Astrocyte (in vitro differentiated cells and primary cell): Measurements from ENCODE around the gene SMCO1. TPM values are rescaled to one million over a fixed set of nuclear protein-coding genes. Genes with fewer than 3 reads are reported as not detected.

Source experiments
- DNase-seq: peaks from one replicate; pipeline ENCODE4 v3.0.0-alpha.2; 2010; ENCODE audit warnings: low read depth
- FAIRE-seq: peaks from 2 replicates; lab custom pipeline; 2011; peaks lifted over from hg19 to GRCh38; lab: Jason Lieb, UNC
- H2AFZ ChIP-seq: 2 replicates; pipeline ENCODE4 v1.6.0; 2012; ENCODE audit warnings: low read depth, low read length, inconsistent platforms
- H3K27ac ChIP-seq: 2 replicates; pipeline ENCODE4 v1.5.1; 2011; ENCODE audit warnings: low read depth, low read length, inconsistent platforms
- H3K27me3 ChIP-seq: 2 replicates; pipeline ENCODE4 v1.6.0; 2011; ENCODE audit warnings: low read length, inconsistent platforms; ENCODE audit not compliant: insufficient read depth
- H3K36me3 ChIP-seq: 2 replicates; pipeline ENCODE4 v1.5.1; 2011; ENCODE audit warnings: low read length, inconsistent platforms; ENCODE audit not compliant: insufficient read depth
- H3K4me1 ChIP-seq: 2 replicates; pipeline ENCODE4 v1.5.1; 2011; ENCODE audit warnings: low read length, inconsistent platforms; ENCODE audit not compliant: insufficient read depth
- H3K4me2 ChIP-seq: 2 replicates; pipeline ENCODE4 v1.6.0; 2012; ENCODE audit warnings: low read length, inconsistent platforms
- H3K4me3 ChIP-seq: 2 replicates; pipeline ENCODE4 v1.5.1; 2011; ENCODE audit warnings: low read depth, mild to moderate bottlenecking, low read length, inconsistent platforms; ENCODE audit not compliant: insufficient read depth
- H3K79me2 ChIP-seq: 2 replicates; pipeline ENCODE4 v1.6.0; 2012; ENCODE audit warnings: mild to moderate bottlenecking, low read length, inconsistent platforms; ENCODE audit not compliant: insufficient read depth
- H3K9ac ChIP-seq: 2 replicates; pipeline ENCODE4 v1.6.0; 2012; ENCODE audit warnings: mild to moderate bottlenecking, low read length, inconsistent platforms
- H3K9me3 ChIP-seq: 2 replicates; pipeline ENCODE4 v1.5.1; 2012; ENCODE audit warnings: low read depth, mild to moderate bottlenecking, low read length, inconsistent platforms; ENCODE audit not compliant: insufficient read depth
- H4K20me1 ChIP-seq: 2 replicates; pipeline ENCODE4 v1.6.0; 2012; ENCODE audit warnings: low read length, inconsistent platforms; ENCODE audit not compliant: insufficient read depth
- H3K27ac Mint-ChIP-seq: one replicate; pipeline ENCODE4 v1.8.0; 2021; ENCODE audit warnings: mild to moderate bottlenecking, mixed read lengths; ENCODE audit not compliant: unreplicated experiment
- H3K27me3 Mint-ChIP-seq: one replicate; pipeline ENCODE4 v1.8.0; 2021; ENCODE audit warnings: low read depth, mixed read lengths; ENCODE audit not compliant: unreplicated experiment
- H3K36me3 Mint-ChIP-seq: one replicate; pipeline ENCODE4 v1.8.0; 2021; ENCODE audit warnings: low read depth, mixed read lengths; ENCODE audit not compliant: unreplicated experiment
- H3K4me1 Mint-ChIP-seq: one replicate; pipeline ENCODE4 v1.8.0; 2021; ENCODE audit warnings: low read depth, mixed read lengths; ENCODE audit not compliant: unreplicated experiment
- H3K4me3 Mint-ChIP-seq: one replicate; pipeline ENCODE4 v1.8.0; 2021; ENCODE audit warnings: mild to moderate bottlenecking, moderate library complexity, mixed read lengths; ENCODE audit not compliant: unreplicated experiment
- H3K9me3 Mint-ChIP-seq: one replicate; pipeline ENCODE4 v1.8.0; 2021; ENCODE audit warnings: mild to moderate bottlenecking, mixed read lengths; ENCODE audit not compliant: unreplicated experiment
- EZH2 ChIP-seq: IDR thresholded peaks from 2 replicates; pipeline ENCODE4 v1.6.1; 2012; ENCODE audit warnings: mild to moderate bottlenecking, low read length, inconsistent platforms; ENCODE audit not compliant: insufficient read depth
- total RNA-seq: library from RNA; stranded (reverse); gene quantifications from 2 replicates; pipeline ENCODE4 v1.2.1, GENCODE V29; 2021
- TF ChIP-seq, protein P1 (sequence below): IDR thresholded peaks from 2 replicates; pipeline ENCODE4 v1.5.1; 2011; ENCODE audit warnings: low read depth, mild to moderate bottlenecking, inconsistent platforms, low read length, moderate library complexity; ENCODE audit not compliant: insufficient read depth

The SMCO1 gene
- total RNA-seq, 1 donor from 2014 or later = not detected

GRCh38 chr3:196503196-196504076 is 11.7 kb downstream of the SMCO1 start, which contains the start of gene RNF168:
Gene RNF168 (minus strand): TSS chr3:196503768. CDS start chr3:196503173, 595 bp downstream.
- Histone ChIP-seq H2AFZ (peak within 1 kb of the TSS; percentile 37), H3K9me3 (no peaks in the 10 kb centered on the region), H3K4me2 (peak within 1 kb of the TSS; percentile 91), H3K79me2 (peaks cover 47% of the 10 kb centered on the region), H3K27me3 (no peaks in the 10 kb centered on the region), H3K4me3 (peak within 1 kb of the TSS; percentile 97), H4K20me1 (peaks cover 40% of the 10 kb centered on the region), H3K4me1 (peaks cover 16% of the 10 kb centered on the region), H3K36me3 (no peaks in the 10 kb centered on the region), H3K27ac (peak within 1 kb of the TSS; percentile 93), H3K9ac (peak within 1 kb of the TSS; percentile 91)
- peaks cover 9% of the 10 kb centered on the region for H3K4me1 Mint-ChIP-seq
- H3K36me3 Mint-ChIP-seq = peaks cover 1% of the 10 kb centered on the region
- no peaks in the 10 kb centered on the region for H3K27me3 Mint-ChIP-seq
- TF ChIP-seq, protein P1, sequence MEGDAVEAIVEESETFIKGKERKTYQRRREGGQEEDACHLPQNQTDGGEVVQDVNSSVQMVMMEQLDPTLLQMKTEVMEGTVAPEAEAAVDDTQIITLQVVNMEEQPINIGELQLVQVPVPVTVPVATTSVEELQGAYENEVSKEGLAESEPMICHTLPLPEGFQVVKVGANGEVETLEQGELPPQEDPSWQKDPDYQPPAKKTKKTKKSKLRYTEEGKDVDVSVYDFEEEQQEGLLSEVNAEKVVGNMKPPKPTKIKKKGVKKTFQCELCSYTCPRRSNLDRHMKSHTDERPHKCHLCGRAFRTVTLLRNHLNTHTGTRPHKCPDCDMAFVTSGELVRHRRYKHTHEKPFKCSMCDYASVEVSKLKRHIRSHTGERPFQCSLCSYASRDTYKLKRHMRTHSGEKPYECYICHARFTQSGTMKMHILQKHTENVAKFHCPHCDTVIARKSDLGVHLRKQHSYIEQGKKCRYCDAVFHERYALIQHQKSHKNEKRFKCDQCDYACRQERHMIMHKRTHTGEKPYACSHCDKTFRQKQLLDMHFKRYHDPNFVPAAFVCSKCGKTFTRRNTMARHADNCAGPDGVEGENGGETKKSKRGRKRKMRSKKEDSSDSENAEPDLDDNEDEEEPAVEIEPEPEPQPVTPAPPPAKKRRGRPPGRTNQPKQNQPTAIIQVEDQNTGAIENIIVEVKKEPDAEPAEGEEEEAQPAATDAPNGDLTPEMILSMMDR = no peak
- no peak for TF ChIP-seq EZH2
- no peak for FAIRE-seq
- H3K4me3 Mint-ChIP-seq = peak within 1 kb of the TSS; percentile 99
- H3K9me3 Mint-ChIP-seq = peaks cover 6% of the 10 kb centered on the region
- DNase-seq = peak; percentile 93
- H3K27ac Mint-ChIP-seq = peak within 1 kb of the TSS; percentile 93

DNA sequence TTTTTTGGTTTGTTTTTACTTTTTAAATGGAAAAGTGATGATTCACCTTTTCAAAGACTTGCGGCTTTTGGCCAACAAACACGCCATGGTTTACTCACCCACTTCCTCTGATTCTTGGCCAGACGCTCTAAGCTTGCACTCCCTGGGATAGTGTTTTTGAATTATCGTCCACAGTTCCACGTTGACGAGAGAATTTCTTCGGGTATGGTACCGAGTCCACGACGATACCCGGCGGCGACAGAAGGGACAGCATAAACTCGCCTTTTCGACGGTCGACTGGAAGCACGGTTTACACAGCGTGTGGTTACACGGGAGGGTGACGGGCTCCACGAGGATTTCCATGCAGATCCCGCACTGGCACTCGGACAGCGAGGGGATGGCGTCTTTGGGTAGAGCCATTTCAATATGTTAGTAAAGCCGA is 12.4 kb downstream of the SMCO1 start:
- Histone ChIP-seq H4K20me1 (peaks cover 47% of the 10 kb centered on the region), H3K4me2 (peak overlapping the region; percentile 91), H3K4me1 (peaks cover 16% of the 10 kb centered on the region), H3K79me2 (peaks cover 54% of the 10 kb centered on the region), H3K4me3 (peak overlapping the region; percentile 97), H3K36me3 (no peaks in the 10 kb centered on the region), H2AFZ (peak overlapping the region; percentile 37), H3K27me3 (no peaks in the 10 kb centered on the region), H3K9ac (peak overlapping the region; percentile 91), H3K9me3 (no peaks in the 10 kb centered on the region), H3K27ac (peak overlapping the region; percentile 93)
- DNase-seq (peak; percentile 88), FAIRE-seq (peak; percentile 5)
- Mint-ChIP-seq H3K4me3 (peak overlapping the region; percentile 99), H3K36me3 (peaks cover 1% of the 10 kb centered on the region), H3K27ac (peak overlapping the region; percentile 93), H3K27me3 (no peaks in the 10 kb centered on the region), H3K4me1 (peaks cover 11% of the 10 kb centered on the region), H3K9me3 (peaks cover 4% of the 10 kb centered on the region)
- TF ChIP-seq, protein P1 = no peak
- TF ChIP-seq EZH2 = no peak
